Kidney (tissue), 14 donors: ENCODE data around the gene PROC. TPM values are rescaled to one million over a fixed set of nuclear protein-coding genes. Genes with fewer than 3 reads are reported as not detected.

Experiments used
- DNase-seq, 5 donors: peaks; one replicate each; pipeline ENCODE4 v3.0.0-alpha.2; 2013 to 2020
- FAIRE-seq: peaks from 2 replicates; lab custom pipeline; 2012; peaks lifted over from hg19 to GRCh38; lab: Jason Lieb, UNC
- H3K27ac ChIP-seq, 2 donors: one replicate each; pipeline ENCODE4 v1.7.0; 2013; ENCODE audit warnings: low read depth in 2 of 2, low read length in 2 of 2, inconsistent platforms in 1 of 2
- H3K27me3 ChIP-seq: one replicate; pipeline ENCODE4 v1.7.1; 2013; ENCODE audit warnings: low read length, inconsistent platforms; ENCODE audit not compliant: control insufficient read depth, insufficient read depth
- H3K36me3 ChIP-seq, 3 donors: one replicate each; pipeline versions ENCODE4 v1.7.0 to v1.7.1; 2013; ENCODE audit warnings: low read length in 3 of 3, control low read depth in 1 of 3, inconsistent platforms in 1 of 3; ENCODE audit not compliant: insufficient read depth in 3 of 3, control insufficient read depth in 2 of 3
- H3K4me1 ChIP-seq, 3 donors: one replicate each; pipeline versions ENCODE4 v1.7.0 to v1.7.1; 2013; ENCODE audit warnings: low read length in 3 of 3, inconsistent platforms in 1 of 3, low read depth in 1 of 3; ENCODE audit not compliant: control insufficient read depth in 2 of 3, insufficient read depth in 2 of 3
- H3K4me3 ChIP-seq, 3 donors: one replicate each; pipeline versions ENCODE4 v1.7.0 to v1.8.1; 2013; ENCODE audit warnings: low read length in 3 of 3, control low read depth in 1 of 3, inconsistent platforms in 1 of 3
- H3K9ac ChIP-seq, 3 donors: one replicate each; pipeline versions ENCODE4 v1.7.0 to v1.7.1; 2013; ENCODE audit warnings: low read length in 3 of 3, control low read depth in 1 of 3, inconsistent platforms in 1 of 3
- H3K9me3 ChIP-seq, 3 donors: one replicate each; pipeline versions ENCODE4 v1.7.0 to v1.7.1; 2013; ENCODE audit warnings: low read length in 3 of 3, control low read depth in 1 of 3, inconsistent platforms in 1 of 3; ENCODE audit not compliant: control insufficient read depth in 2 of 3, insufficient read depth in 1 of 3
- intact Hi-C: fragments of 100-400 bp; cut with DNase I; formaldehyde crosslinking; loops from one replicate; pipeline ENCODE4 v1.11.1; 2022
- polyA plus RNA-seq: library from polyadenylated mRNA; stranded (reverse); fragments of 350-450 nt; fragmentation: Illumina TruSeq; extraction: RNeasy Lipid Tissue Mini Kit (QIAGEN cat#74804); gene quantifications from one replicate; pipeline ENCODE4 v1.2.3, GENCODE V29; 2014; ENCODE audit warnings: low read depth, low replicate concordance; ENCODE audit not compliant: insufficient read depth
- total RNA-seq: library from RNA; stranded (reverse); fragmentation: NEBNext Ultra II Directional; extraction: Animal tissue kit (Norgen Biotek cat#: 25700); gene quantifications from one replicate; pipeline ENCODE4 v1.2.1, GENCODE V29; 2021
- TF ChIP-seq, protein P1 (sequence below): IDR thresholded peaks from 3 replicates; pipeline ENCODE4 v1.5.1; 2012; ENCODE audit warnings: mild to moderate bottlenecking, moderate library complexity, borderline replicate concordance; ENCODE audit not compliant: insufficient read depth; ENCODE audit errors: extremely low read depth
- donor health status: control.
- donor health status: control.
- donor health status: control.
- donor health status: control.
- donor health status: control.
- donor health status: DM: yes; HTN: yes; CAD: no.
- donor health status: Normal renal cell carcinoma (clear cell type).

The PROC gene
- total and polyA plus RNA-seq, 2 donors from 2014 or later, result 5.9 to 51.0 TPM

DNA sequence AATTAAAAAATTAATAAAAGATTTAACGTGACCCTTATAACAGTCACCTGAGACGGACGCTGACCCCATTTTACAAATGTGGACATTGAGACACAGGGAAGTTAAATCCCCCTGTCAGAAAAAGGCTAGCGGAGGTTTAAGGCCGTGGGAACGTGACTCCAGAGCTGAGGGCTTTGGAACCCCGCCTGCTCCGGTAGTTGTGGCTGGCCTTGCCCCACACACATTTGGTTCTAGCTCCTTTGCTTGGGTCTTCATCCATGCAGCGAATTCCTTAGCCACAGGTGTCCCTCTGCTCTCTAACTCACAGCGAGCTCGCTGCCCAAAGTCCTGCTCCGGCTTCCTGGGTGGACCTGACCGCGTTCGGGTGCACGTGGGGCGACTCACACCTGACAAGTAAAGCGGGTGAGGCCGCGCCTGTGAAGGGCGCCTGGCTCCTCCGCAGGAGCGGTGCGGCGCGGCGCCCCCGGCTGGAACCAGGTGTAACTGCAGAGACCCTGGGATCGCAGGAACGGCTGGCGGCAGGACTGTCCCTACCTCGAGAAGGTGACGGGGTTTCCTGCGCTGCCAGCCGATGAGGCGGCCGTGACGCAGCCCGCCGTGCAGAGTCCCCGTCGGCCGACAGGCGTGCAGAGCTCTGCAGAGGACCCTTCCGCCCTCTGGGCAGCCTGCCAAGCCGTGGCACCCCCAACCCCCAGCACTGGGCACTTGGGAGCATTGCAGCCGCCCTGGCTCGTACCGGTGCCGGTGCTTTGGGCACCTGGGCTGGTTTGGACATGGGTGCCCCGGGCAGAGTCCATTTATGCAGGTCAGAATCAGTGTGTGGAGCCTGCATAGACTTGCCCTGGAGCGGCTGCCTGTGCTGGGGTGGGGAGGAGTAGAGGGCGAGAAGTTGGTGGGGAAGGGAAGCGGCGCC is 2.4 kb upstream of the PROC start:
- H3K4me1 ChIP-seq, result peaks cover 0 to 6% (median 3%) of the 10 kb centered on the region in 3 donors
- DNase-seq, result peak; percentile 82 to 91 (median 85)
- FAIRE-seq, result no peak
- H3K9ac ChIP-seq, result peak overlapping the region in 2 of 3 donors; percentile 17 to 42
- TF ChIP-seq, protein P1, sequence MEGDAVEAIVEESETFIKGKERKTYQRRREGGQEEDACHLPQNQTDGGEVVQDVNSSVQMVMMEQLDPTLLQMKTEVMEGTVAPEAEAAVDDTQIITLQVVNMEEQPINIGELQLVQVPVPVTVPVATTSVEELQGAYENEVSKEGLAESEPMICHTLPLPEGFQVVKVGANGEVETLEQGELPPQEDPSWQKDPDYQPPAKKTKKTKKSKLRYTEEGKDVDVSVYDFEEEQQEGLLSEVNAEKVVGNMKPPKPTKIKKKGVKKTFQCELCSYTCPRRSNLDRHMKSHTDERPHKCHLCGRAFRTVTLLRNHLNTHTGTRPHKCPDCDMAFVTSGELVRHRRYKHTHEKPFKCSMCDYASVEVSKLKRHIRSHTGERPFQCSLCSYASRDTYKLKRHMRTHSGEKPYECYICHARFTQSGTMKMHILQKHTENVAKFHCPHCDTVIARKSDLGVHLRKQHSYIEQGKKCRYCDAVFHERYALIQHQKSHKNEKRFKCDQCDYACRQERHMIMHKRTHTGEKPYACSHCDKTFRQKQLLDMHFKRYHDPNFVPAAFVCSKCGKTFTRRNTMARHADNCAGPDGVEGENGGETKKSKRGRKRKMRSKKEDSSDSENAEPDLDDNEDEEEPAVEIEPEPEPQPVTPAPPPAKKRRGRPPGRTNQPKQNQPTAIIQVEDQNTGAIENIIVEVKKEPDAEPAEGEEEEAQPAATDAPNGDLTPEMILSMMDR, result peak; percentile 35
- no peaks in the 10 kb centered on the region for H3K27me3 ChIP-seq
- H3K27ac ChIP-seq, result peak overlapping the region in 1 of 2 donors; percentile 53
- no peaks in the 10 kb centered on the region for H3K36me3 ChIP-seq
- intact Hi-C loops, result no loop called here
- peak overlapping the region in 2 of 3 donors; percentile 36 to 59 for H3K4me3 ChIP-seq
- H3K9me3 ChIP-seq, result no peaks in the 10 kb centered on the region

DNA sequence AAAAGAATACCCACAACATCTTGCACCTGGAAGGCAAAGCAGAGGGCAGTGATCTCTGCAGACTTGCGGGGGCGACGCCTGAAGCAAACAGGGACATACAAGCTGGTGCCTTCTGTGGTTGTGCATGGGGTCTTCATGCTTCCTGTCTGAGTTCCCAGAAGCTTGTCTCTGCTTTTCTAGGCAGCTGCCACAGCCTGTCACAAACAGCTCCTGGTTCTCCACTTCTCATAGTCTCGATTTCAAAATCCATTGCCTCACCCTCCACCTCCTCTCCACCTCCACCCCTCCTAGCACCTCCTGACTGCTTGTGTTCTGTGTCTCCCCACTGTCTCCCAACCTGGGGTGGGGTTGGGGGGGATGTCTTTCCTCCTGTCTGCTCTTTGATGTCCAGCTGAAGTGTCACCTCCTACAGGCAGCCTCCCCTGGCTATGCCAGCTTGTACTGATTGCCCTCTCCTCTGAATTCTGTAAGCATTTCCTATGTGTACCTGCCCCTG is 1.7 kb upstream of the PROC start:
- intact Hi-C loops, result no loop called here
- Histone ChIP-seq H3K27me3 (no peaks in the 10 kb centered on the region), H3K4me3 (peak overlapping the region in 2 of 3 donors; percentile 29 to 59), H3K27ac (peak overlapping the region in 1 of 2 donors; percentile 53), H3K4me1 (peaks cover 0 to 6% (median 2%) of the 10 kb centered on the region in 3 donors), H3K9ac (no peak overlapping the region), H3K36me3 (no peaks in the 10 kb centered on the region), H3K9me3 (no peaks in the 10 kb centered on the region)
- FAIRE-seq (no peak), DNase-seq (peak in 2 of 5 donors; percentile 29 to 49)
- TF ChIP-seq, protein P1, result no peak

GRCh38 chr2:127417406-127417805 is 821 bp upstream of the PROC start:
- Histone ChIP-seq H3K4me1 (peaks cover 0 to 7% (median 0%) of the 10 kb centered on the region in 3 donors), H3K36me3 (no peaks in the 10 kb centered on the region), H3K27me3 (no peaks in the 10 kb centered on the region), H3K4me3 (no peak overlapping the region), H3K9ac (no peak overlapping the region), H3K9me3 (no peaks in the 10 kb centered on the region), H3K27ac (no peak overlapping the region)
- FAIRE-seq (no peak), DNase-seq (no peak)
- TF ChIP-seq, protein P1, result no peak
- intact Hi-C loops, result no loop called here
